GM21423 (cell line): Measurements from ENCODE around the gene INPP5D.
"Not testable (repeated sequence)": the region's sequence is repeated elsewhere in the genome, so short reads cannot be mapped to it uniquely, and the experiment has no call there.

Experiments used
- ATAC-seq: cut with Tn5 transposase; IDR thresholded peaks from one replicate; pipeline ENCODE4 v1.9.1; 2021; ENCODE audit warnings: mild to moderate bottlenecking, moderate library complexity; ENCODE audit not compliant: unreplicated experiment

The INPP5D gene

DNA sequence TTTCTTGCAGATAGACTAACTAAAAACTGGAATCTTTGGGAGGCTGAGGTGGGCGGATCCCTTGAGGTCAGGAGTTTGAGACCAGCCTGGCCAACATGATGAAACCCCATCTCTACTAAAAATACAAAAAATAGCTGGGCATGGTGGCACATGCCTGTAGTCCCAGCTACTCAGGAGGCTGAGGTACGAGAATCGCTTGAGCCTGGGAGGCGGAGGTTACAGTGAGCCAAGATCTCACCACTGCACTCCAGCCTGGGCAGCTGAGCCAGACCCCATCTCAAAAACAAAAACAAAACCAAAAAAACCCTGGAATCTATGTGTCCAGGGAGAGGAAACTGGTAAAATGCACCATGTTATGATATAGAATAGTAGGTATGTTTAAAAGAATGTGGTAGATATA is 7.6 kb upstream of the INPP5D start:
- ATAC-seq, result not testable (repeated sequence)

DNA sequence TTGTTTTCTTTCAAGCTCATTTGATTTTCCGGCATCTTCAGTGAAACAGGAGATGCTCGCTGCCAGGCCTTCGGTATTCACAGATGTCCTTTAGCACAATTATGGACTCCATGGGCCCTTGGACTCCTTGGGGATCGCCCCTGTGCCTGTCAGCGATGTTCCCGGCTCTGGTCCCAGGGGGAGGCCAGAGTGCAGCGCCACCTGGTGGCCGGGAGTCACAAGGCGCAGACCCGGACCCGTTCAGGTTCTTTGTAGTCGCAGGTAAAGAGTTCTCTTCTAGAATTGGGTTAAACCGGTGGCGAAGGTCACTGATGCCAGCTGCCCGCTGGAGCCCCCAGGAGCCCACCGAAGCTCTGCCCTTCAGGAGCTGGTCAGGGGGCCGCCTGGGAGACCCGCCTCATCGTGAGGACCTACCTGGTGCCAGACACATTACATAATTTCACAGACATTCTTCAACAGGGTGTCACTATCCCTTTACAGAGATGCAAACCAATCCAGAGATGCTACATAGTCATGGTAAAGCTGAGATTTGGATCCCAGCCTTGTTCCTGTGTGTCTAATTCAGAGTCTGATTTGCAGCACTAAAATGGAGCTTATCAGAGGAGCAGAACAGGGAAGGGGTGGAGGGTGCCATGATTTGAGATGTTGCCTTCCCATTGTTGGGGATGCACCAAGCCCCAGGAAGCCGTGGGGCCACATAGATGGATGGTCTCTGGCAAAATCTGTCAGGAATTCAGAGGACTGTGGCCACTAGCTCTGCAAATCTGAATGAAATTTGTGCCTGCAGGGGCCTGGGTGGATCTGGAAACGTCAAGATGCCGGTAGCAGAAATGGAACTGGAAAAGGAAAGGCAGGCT is 6.0 kb upstream of the INPP5D start:
- peak; percentile 62 for ATAC-seq

DNA sequence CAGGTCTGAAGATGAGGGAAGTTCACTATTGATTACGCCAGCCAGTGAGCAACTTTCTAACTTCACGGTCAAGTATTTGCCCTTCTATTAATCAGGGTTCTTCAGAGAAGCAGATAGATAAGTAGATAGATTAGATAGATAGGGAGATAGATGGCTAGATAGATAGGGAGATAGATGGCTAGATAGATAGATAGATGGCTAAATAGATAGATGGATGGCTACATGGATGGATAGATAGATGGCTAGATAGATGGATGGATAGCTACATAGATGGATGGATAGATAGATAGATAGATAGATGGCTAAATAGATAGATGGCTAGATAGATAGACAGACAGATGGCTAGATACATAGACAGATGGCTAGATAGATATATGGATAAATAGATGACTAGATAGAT is 4.8 kb upstream of the INPP5D start:
- no peak for ATAC-seq

DNA sequence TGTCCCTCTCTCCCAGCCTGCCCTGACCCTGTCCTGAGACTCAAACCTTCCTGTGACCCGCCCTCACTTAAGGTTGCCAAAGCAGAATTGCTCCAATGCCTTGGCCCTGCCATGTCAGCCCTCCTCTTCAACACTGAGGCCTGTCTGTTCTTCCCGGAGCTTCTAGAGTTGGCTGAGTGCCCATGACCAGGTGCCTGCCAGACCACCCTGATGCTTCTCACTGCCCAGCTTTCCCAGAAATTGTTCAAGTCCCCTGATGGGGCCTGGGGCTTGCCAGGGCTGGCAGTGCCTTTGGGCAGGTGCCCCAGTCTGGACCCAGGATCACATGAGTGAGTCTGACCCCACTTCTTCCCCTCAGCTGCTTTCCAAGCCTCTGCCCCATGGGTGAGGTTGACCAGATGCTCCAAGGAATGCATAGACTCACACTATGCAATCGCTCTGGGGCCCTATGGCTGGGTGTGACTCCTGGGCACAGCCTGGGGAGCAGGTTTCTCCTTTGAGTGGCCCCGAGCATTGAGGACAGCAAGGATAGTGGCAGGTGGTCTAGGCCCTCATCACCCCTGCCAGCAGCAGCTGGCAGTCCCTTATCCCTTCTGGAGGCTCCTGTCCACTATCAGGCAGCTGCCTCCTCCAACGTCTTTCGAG is 3.1 kb upstream of the INPP5D start:
- no peak for ATAC-seq

DNA sequence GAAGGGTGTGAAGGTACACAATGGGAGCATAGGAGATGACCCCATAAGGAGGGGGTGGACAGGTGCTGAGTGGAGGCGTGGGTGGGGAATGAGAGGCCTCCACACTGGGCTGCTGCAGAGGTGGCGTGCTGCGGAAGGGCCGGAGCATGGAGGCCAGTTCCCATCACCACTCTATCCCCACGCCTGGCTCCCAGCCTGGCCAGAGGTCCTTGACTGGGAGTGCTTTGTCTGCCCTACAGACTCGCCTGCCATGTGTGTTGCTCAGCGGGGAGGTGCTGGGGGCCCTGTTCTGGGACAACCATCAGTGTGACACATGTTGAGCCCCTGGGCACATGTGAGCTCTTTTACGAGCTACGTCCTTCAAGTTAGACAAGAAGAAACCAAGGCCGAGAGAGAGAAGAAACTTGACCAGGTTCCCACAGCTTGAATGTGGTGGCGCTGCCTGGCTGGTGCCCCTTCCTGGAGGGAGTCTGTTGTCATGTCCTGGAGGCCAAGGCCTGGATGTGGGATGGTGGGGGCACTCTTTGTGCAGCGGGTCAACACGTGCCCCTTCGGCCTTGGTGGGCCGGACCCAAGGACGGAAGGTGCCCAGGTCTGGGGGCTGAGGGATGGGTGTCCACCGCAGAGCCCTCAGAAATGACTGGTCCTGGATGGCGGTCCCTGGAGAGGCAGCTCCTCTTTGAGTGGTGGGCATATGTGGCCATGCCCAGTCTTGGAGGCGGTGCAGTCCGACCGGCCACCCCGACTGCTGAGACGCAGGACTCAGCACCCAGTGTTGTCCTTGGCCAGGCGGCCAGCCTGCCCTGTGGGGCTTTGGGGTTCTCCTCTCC is 1.2 kb upstream of the INPP5D start:
- ATAC-seq, result no peak

DNA sequence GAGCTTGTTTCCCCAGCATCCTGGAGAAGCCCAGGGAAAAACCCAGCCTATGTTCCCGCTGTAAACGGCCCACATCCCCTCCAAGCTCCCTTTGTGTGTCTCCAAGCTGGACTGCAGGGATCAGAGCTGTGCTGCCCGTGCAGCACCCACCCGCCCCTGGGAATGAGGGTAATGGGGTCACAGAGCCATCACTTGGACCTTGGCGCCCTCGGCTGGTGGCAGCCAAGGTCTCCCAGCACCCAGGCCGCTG is 670 bp upstream of the INPP5D start:
- no peak for ATAC-seq

DNA sequence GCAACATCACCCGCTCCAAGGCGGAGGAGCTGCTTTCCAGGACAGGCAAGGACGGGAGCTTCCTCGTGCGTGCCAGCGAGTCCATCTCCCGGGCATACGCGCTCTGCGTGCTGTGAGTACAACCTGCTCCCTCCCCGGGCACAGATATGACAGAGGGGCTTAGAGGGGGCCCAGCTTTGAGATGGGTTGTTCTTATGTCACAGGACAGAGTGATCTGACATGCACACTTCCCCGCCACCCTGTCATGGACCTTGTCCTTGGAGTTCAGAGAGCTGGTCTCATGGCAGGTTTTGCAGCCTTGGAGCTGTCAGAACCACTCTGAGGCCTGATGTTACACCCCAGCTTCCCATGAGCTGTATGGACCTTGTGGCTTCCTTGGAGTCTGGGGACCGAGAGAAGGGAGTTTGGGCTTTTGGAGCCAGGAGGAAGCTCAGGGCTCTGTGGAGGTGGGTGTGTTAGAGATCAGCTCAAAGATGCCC is 398 bp downstream of the INPP5D start:
- no peak for ATAC-seq

DNA sequence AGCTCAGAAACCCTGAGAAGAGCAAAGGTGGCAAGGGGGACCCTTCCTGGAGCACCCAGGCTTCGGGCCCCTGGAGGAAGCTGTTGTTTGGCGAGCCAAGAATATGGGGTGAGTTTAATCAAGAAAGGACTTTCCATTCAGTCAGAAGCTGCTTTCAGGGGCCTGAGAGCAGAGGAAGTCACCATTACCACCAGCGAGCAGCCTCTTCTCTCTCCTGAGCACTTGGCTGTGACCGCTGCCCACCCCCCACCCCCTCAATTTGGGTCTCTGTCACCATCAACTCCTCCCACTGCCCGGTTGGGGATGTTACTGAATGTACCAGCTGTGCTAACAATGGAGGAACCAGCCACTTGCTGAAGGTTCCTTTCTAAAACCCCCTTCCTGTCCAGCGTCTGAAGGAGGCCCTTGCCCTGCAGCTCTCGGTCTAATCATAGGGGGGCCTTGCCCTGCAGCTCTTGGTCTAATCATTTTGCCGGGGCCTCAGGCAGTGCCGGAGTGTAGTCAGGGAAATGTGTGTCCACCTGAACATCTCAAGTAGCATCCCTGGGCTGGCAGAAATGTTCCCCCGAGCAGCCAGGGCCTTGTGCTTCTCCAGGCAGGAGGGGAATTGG is 943 bp downstream of the INPP5D start:
- ATAC-seq, result no peak

DNA sequence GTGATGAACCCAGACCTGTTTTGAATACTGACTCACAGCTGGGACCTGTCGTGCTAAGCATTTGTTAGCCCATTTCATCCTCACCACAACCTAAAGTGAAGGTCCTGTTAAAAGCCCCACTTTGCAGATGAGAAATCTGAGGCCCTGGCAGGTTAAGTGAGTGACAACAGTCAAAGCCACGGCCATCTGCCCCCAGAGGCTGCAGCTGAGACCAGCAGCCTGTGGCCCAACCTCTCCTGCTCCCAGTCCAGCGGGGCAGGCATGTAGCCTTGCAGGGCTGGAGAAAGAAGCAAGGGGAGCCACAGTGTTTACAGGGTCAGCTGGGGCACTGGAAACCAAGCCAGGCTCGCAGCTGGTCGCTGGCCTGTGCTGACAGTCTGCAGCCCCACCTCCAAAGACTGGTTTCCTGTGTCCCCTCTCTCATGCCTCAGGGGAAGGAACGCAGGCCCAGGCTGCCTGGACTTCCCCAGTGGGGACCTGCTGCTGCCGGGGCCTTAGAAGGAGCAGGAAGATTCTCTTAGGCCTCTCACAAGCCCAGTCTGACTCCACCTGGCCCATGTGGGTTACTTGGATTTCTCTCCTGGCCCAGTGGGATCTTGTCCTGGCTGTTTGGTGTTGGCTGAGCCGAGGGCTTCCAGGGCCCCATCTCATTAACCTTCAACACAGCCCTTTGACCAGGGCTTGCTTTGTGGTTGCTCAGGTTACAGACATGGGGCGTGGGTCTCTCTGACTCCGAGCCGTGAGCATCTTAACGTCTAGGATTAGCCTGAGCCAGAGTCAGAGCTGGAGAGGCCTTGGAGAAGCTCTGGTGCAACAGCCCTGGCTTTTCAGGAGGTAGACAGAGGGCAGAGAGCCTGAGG is 1.7 kb downstream of the INPP5D start:
- ATAC-seq, result peak; percentile 29

DNA sequence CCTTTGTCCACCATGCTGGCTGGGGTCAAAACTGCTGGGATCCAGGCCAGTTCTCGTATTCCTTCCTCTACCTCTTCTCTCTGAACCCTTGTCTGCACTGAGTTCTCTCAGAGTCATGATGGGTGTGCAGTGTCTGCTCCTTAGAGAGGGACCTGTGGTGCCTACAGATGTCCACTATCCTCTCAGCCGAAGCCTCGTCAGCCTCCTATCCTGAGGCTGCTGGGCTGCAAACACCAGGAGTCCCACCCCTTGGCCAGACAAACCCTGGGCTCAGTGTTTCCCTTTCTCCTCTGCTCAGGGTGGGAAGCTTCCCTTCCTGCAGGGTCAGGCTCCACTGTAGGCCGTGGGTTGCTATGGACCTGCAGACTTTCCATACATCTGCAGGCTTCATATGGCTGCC is 2.3 kb downstream of the INPP5D start:
- ATAC-seq, result no peak

DNA sequence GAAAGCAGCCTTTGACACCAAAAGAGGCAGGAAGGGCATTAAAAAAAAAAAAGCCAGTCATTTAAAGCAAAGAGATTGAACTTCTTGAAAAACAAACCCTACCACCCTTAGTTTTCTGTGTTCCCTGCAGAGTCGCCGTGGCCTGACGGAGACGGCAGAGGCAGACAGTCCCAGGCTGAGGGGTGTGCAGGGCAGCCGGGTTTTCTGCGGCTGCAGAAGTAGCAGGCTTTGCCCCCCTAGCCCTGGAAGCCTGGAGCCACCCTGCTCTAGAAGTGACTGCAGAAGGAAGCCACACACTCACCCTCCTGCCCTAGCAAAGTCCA is 2.8 kb downstream of the INPP5D start:
- ATAC-seq, result no peak

DNA sequence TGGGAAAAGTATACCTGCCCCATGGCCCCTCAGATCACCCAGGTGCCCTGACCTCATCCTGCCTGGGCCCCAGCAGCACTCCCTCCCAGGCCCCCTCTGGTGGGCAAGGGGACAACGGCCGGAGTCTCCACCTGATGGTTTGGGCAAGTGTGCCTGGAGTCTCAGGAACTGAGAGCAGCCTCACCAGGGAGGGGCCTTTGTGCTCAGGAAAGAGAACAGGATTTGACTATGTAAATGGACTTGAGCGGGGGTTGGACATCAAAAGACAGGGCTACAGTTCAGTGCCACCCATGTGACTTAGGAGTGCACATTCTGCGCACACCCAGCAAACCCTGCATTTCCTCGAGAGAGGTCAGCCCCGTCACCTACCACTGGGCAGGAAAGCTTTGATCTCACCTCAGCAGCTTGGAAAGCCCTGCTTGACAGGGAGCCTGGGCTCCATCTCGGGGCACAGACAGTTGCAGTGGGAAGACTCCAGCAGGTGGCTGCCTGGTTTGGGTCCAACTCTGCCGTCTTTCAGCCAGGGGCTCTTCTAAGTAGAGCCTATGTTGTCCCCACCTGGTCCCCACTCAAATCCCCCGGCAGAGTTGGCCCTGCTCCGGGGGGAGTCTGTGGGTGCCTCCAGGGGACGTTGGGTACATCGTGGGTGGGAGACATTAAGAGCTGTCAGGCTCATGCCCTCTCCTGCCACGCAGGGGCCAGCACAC is 3.3 kb downstream of the INPP5D start:
- peak; percentile 41 for ATAC-seq

DNA sequence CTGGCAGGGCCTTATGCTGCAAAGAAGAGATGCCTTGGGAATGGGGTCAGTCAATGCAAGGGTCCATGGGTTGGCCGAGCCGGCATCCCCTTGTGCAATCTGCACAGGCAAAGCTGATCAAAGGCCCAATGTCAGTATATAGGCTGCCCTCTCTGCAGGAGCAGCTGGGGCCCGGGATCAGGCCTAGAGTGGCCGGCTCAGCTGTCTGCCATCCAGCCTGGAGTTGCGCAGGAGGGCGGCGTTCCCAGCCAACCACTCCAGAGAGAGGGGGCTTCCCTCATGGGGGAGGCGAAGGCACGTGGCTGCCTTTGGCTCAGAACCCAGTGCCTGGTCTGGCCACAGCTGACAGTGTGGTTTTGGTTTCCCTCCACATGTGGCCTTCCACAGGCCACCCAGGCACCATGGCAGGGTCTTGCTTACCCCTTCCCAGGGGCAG is 3.9 kb downstream of the INPP5D start:
- ATAC-seq, result no peak

DNA sequence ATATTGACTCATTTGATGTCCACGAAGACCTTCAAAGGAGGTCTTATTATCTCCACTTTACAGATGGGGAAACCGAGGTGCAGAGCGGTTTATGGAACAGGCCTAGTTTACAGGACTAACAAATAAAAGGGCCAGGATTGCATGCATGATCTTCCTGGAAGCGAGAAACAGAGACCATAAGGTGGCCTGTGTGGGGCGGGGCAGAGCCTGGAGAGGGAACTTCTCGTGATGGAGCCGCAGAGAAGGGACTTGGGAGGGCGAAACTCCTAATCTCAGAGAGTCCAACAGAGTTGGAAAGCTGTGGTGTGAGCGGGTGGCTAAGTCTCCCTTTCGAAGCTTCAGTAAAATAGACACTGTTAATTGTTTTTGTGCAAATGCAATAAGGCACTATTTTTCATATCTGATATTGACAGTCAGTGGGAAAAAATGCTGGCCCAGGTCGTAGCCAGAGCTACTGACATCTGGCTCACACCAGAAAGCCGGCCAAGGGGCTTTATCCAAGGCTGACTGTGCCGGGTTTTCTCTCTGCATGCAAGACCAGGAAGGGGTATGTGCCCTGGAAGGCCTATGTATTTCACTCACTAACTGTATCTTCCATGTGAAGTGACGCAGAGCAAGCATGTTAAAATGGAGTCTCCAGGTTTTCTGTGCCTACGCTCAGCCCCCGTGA is 4.5 kb downstream of the INPP5D start:
- no peak for ATAC-seq

DNA sequence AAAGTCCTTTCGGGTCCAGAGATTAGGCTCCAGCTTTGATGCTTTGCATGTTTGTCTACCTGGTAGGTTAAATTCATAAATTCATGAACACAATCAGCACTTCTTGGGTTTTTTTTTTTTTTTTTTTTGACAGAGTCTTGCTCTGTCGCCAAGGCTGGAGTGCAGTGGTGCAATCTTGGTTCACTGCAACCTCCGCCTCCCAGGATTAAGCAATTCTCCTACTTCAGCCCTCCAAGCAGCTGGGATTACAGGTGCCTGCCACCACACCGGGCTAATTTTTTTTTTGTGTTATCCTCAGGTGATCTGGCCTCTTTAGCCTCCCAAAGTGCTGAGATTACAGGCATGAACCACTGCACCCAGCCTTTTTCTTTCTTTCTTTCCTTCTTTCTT is 5.1 kb downstream of the INPP5D start:
- ATAC-seq, result not testable (repeated sequence)

DNA sequence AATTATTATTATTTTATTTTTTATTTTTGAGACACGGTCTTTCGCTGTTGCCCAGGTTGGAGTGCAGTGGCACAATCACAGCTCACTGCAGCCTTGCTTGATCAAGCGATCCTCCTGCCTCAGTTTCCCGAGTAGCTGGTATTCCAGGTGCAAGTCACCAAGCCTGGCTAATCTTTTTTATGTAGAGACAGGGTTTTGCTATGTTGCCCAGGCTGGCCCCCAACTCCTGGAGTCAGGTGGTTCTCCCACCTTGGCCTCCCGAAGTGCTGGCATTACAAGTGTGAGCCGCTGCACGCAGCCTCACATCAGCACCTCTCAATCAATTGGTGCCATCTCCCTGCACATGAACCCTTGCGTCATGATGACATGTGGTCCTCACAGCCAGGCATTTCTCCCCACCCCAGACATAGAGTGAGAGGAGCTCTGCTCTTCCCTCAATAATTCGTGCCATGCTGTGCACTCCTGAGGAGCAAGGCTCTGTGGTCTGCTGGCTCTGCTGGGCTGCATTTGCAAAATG is 5.9 kb downstream of the INPP5D start:
- ATAC-seq, result no peak

DNA sequence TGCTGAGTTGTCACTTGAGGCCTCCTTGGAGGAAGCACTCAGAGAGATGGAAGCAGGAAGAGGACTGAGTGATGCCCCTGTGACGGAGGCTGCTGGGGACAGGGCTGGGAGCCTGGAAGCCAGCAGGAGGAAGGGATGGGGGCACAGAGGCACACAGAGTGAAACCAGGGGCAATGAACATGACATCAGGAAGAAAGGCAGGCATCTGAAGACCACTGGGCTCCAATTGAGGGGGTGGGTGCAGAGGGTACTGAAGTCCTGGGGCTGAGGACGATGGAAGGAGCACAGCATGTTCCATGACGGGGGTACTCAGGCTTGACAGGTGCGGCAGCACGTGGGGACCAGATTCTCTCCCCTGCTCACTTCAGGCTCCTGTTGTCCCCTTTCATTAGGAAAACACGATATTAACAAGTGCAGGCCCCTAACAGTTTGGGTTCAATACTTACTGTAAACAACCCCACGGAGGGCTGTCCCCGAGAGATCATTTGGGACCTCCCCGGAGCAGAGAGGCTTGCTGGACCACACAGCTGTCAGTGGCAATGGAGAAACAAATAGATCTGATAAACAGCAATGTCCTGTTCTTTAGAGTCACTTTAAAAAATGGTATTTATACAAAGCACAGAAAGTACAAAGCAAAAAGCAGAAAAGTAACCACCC is 8.7 kb downstream of the INPP5D start:
- ATAC-seq, result no peak

DNA sequence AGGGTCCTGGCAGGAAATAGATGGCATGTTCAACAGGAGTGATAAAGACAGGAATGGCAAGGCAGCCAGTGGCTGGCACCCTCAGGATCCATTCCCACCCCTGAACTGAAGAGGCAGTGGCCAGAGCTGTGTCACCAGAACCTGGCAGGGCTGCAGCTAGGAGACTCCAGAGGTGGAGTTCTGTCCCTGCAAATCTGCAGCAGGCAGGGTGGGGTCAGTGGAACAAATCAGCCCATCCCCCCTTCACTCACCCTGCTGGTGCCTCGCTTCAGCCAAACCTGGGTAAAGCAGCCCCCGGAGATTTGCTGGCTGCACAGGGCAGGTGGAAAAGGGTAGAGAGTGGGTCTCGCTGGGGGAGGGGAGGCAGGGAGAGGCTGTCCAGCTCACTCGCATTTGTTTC is 12.7 kb downstream of the INPP5D start:
- no peak for ATAC-seq

DNA sequence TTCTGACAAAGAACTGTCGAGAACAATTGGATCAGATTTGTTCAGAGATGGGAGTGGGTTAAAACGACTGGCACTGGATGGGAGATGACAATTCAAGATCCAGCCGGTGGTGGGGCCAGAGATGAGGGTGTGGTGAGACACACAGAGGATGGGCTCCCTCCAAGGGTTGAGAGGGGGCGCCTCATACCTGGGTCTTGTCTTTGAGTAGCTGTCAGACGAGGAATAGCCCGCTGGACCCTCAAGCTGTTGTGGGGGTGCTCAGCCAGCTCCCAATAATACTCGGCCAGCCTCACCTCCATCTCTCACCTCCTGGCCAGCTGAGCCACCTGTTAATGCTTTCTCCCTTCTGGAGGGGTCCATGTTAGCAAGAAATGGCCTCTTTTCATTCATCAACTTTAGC is 14.0 kb downstream of the INPP5D start:
- ATAC-seq, result no peak
